ENCODE measurements around the gene GGN.

DNA sequence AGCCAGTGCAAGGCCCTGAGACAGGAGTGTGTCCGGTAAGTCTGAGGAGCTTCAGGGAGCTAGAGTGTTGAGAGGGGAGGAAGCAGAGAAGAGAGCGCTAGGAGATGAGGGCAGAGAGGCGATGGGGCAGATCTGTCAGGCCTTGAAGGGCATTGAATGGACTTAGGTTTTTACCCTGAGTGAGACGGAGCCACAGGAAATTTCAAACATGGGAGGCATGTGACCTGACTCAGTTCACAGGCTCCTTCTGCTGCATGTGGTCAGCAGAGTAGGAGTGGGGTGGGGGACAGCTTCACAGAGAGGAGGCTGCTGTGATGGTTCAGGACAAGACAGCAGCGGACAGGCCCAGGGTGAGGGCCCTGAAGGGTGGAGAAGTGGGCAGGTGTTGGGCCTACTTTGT lies 12.5 kb upstream of the GGN start:
- TF ChIP-seq, protein P1, sequence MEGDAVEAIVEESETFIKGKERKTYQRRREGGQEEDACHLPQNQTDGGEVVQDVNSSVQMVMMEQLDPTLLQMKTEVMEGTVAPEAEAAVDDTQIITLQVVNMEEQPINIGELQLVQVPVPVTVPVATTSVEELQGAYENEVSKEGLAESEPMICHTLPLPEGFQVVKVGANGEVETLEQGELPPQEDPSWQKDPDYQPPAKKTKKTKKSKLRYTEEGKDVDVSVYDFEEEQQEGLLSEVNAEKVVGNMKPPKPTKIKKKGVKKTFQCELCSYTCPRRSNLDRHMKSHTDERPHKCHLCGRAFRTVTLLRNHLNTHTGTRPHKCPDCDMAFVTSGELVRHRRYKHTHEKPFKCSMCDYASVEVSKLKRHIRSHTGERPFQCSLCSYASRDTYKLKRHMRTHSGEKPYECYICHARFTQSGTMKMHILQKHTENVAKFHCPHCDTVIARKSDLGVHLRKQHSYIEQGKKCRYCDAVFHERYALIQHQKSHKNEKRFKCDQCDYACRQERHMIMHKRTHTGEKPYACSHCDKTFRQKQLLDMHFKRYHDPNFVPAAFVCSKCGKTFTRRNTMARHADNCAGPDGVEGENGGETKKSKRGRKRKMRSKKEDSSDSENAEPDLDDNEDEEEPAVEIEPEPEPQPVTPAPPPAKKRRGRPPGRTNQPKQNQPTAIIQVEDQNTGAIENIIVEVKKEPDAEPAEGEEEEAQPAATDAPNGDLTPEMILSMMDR (conservative IDR thresholded peaks at IDR 0.05; ENCODE audit: low read depth, low read length), result no peak
- no peak for TF ChIP-seq EZH2phosphoT487 (IDR thresholded peaks at IDR 0.05; ENCODE audit: borderline replicate concordance, low read length)

Measured in PC-3 (cell line).